ENCODE measurements around the gene SEMA6D.

SEMA6D gene

GRCh38 chr15:47675735-47676134 is 41.6 kb upstream of the SEMA6D start:
- no peak overlapping the region for H3K4me3 ChIP-seq (ENCODE audit: low read depth, low read length)
- in situ Hi-C loops (cut with HindIII; ENCODE audit: low sequenced_read_pairs) = no loop called here
- TF ChIP-seq CTCF (IDR thresholded peaks at IDR 0.05; ENCODE audit: low read depth, low read length, missing control alignments) = no peak
- DNase-seq (ENCODE audit: low read depth) = no peak

GRCh38 chr15:47678040-47678439 is 39.3 kb upstream of the SEMA6D start:
- no peak for DNase-seq (ENCODE audit: low read depth)
- in situ Hi-C loops (cut with HindIII; ENCODE audit: low sequenced_read_pairs) = no loop called here

GRCh38 chr15:47682661-47683060 is 34.6 kb upstream of the SEMA6D start:
- DNase-seq (ENCODE audit: low read depth) = no peak
- no peak overlapping the region for H3K4me3 ChIP-seq (ENCODE audit: low read depth, low read length)
- in situ Hi-C loops (cut with HindIII; ENCODE audit: low sequenced_read_pairs) = no loop called here
- TF ChIP-seq CTCF (IDR thresholded peaks at IDR 0.05; ENCODE audit: low read depth, low read length, missing control alignments) = no peak

More at GRCh38 chr15:47678040-47678439, 39.3 kb upstream of the SEMA6D start:
- H3K4me3 ChIP-seq (ENCODE audit: low read depth, low read length) = no peak overlapping the region
- TF ChIP-seq CTCF (IDR thresholded peaks at IDR 0.05; ENCODE audit: low read depth, low read length, missing control alignments) = no peak

- no peak overlapping the region for H3K4me3 ChIP-seq (ENCODE audit: low read depth, low read length)
- in situ Hi-C loops (cut with HindIII; ENCODE audit: low sequenced_read_pairs) = no loop called here
- no peak for DNase-seq (ENCODE audit: low read depth)
- no peak for TF ChIP-seq CTCF (IDR thresholded peaks at IDR 0.05; ENCODE audit: low read depth, low read length, missing control alignments)
Measured at GRCh38 chr15:47685141-47685870, 32.0 kb upstream of the SEMA6D start.

- in situ Hi-C loops (cut with HindIII; ENCODE audit: low sequenced_read_pairs) = no loop called here
- TF ChIP-seq CTCF (IDR thresholded peaks at IDR 0.05; ENCODE audit: low read depth, low read length, missing control alignments) = no peak
Measured at GRCh38 chr15:47688573-47689086, 28.7 kb upstream of the SEMA6D start.

GRCh38 chr15:47689660-47690059 is 27.6 kb upstream of the SEMA6D start:
- no peak overlapping the region for H3K4me3 ChIP-seq (ENCODE audit: low read depth, low read length)
- no peak for TF ChIP-seq CTCF (IDR thresholded peaks at IDR 0.05; ENCODE audit: low read depth, low read length, missing control alignments)
- in situ Hi-C loops (cut with HindIII; ENCODE audit: low sequenced_read_pairs) = no loop called here
- no peak for DNase-seq (ENCODE audit: low read depth)

More at GRCh38 chr15:47688573-47689086, 28.7 kb upstream of the SEMA6D start:
- no peak overlapping the region for H3K4me3 ChIP-seq (ENCODE audit: low read depth, low read length)
- peak; percentile 13 for DNase-seq (ENCODE audit: low read depth)

All from astrocyte of the cerebellum (primary cell).